ENCODE results near the gene TELO2. TPM values are rescaled to one million over a fixed set of nuclear protein-coding genes. Genes with fewer than 3 reads are reported as not detected.

Gene TELO2
- total and polyA plus RNA-seq, 2 donors (not counting 3 experiments of a cell fraction or from before 2014, with no cell fraction given), result 30.7 to 61.6 TPM

DNA sequence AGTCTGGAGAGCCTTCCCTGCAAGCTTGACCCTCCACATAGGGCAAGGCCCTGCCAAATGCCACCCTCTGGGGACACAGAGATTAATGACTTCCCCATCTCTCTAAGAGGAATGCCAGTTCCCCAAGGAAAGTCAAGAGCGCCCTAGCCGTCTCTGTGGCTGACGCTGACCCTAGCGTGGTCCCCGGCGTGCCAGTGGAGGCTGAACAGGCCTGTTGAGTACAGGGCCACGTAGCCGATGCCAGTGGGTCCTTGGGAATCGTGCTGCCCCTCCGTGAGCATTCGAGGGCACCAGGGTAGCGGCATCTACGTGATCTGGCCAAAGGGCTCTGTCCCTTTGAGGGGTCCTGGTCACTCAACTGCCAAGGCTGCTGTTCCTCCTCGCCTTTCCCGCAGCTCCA is 57.5 kb downstream of the TELO2 start:
- Histone ChIP-seq H3K27ac (ENCODE audit: insufficient read depth, low read depth, low read length) (no peak overlapping the region), H3K36me3 (ENCODE audit: control insufficient read depth in 2 of 2, extremely low read depth in 1 of 2, insufficient read depth in 2 of 2, low read length in 2 of 2) (peaks cover 0 to 13% of the 10 kb centered on the region in 2 experiments), H3K79me2 (ENCODE audit: control insufficient read depth, insufficient read depth, low read length) (peaks cover 6% of the 10 kb centered on the region), H2AFZ (ENCODE audit: low read depth, low read length) (no peak overlapping the region), H3K27me3 (ENCODE audit: control insufficient read depth in 2 of 2, insufficient read depth in 2 of 2, low read length in 2 of 2) (no peaks in the 10 kb centered on the region), H3K4me1 (ENCODE audit: control insufficient read depth, extremely low read depth, insufficient read depth, low read length) (peaks cover 36% of the 10 kb centered on the region), H4K20me1 (replicated peaks; ENCODE audit: control insufficient read depth, extremely low read depth, insufficient read depth, low read length) (no peaks in the 10 kb centered on the region), H3K9ac (replicated peaks; ENCODE audit: extremely low read depth, insufficient read depth, low read length) (no peak overlapping the region), H3K4me3 (replicated peaks in 1 of 3; ENCODE audit: insufficient read depth in 1 of 3, low read depth in 1 of 3, low read length in 3 of 3) (no peak overlapping the region), H3K9me3 (replicated peaks; ENCODE audit: control insufficient read depth, insufficient read depth, low read length) (no peaks in the 10 kb centered on the region), H3K9me1 (replicated peaks; ENCODE audit: control insufficient read depth, extremely low read depth, insufficient read depth, low read length) (no peaks in the 10 kb centered on the region), H3K4me2 (ENCODE audit: insufficient read depth, low read length) (no peak overlapping the region)
- FAIRE-seq, result no peak
- BruUV-seq (replicated peaks), result no TSS peak
- dilution Hi-C loops (cut with MboI; ENCODE audit: extremely low pct_ligation_motif_present, low sequenced_read_pairs), result no loop called here
- TF ChIP-seq FOS (IDR thresholded peaks at IDR 0.05; ENCODE audit: borderline replicate concordance, insufficient read depth, low read length) (no peak), POLR2AphosphoS5 (IDR thresholded peaks at IDR 0.05; ENCODE audit: insufficient read depth, low read depth, low read length) (no peak), JUN (IDR thresholded peaks at IDR 0.05; ENCODE audit: borderline replicate concordance, insufficient read depth, insufficient read length, low read depth) (no peak), GATA2 (IDR thresholded peaks at IDR 0.05; ENCODE audit: insufficient read depth, insufficient read length, low read depth, low read length) (no peak), MYC (IDR thresholded peaks at IDR 0.05; ENCODE audit: low read depth, low read length) (no peak), EZH2 (IDR thresholded peaks at IDR 0.05; ENCODE audit: borderline replicate concordance, low read depth, low read length, severe bottlenecking) (no peak)
- TF ChIP-seq, protein P1, sequence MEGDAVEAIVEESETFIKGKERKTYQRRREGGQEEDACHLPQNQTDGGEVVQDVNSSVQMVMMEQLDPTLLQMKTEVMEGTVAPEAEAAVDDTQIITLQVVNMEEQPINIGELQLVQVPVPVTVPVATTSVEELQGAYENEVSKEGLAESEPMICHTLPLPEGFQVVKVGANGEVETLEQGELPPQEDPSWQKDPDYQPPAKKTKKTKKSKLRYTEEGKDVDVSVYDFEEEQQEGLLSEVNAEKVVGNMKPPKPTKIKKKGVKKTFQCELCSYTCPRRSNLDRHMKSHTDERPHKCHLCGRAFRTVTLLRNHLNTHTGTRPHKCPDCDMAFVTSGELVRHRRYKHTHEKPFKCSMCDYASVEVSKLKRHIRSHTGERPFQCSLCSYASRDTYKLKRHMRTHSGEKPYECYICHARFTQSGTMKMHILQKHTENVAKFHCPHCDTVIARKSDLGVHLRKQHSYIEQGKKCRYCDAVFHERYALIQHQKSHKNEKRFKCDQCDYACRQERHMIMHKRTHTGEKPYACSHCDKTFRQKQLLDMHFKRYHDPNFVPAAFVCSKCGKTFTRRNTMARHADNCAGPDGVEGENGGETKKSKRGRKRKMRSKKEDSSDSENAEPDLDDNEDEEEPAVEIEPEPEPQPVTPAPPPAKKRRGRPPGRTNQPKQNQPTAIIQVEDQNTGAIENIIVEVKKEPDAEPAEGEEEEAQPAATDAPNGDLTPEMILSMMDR (IDR thresholded peaks at IDR 0.05; ENCODE audit: extremely low read depth in 1 of 2, insufficient read depth in 1 of 2, low read depth in 1 of 2, low read length in 2 of 2), result no peak
- POLR2A ChIA-PET, result no interaction called here
- intact Hi-C loops (cut with micrococcal nuclease), result no loop called here
- DNase-seq (ENCODE audit: low read depth, low spot score), result no peak
- CTCF ChIA-PET, result no interaction called here

Measured in endothelial cell of umbilical vein (primary cell).